NOMO-1 treated with DMSO at 0.1 percent for 48 hours (cell line): ENCODE measurements around the gene ZMYM4.
A peak's percentile ranks its signal among the peaks of the same experiment; 100 is the strongest.
"Not testable (repeated sequence)": the region's sequence is repeated elsewhere in the genome, so short reads cannot be mapped to it uniquely, and the experiment has no call there.

Source experiments
- DNase-seq: peaks from one replicate; lab custom pipeline; 2025; ENCODE audit not compliant: unreplicated experiment; lab: John Stamatoyannopoulos, UW

ZMYM4 gene

DNA sequence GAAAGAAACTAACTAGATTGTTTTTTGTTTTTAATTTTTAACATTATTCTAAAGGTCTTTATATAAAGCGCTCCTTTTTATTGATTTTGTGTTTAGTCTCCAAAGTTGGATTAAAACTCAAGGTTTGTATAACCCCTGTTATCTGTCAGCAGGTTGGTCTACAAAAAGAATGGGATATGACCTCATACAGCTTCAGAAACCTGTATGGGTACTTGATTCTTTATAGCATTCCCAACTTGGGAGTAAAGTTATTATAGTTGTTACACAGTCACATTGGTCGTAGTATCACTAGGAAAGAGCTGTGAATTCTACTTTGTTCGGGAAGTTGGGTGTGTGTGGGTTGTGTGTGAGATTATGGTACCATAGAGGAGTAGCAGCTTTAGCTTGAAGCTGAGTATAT, 52.4 kb downstream of the ZMYM4 start:
- no peak for DNase-seq

DNA sequence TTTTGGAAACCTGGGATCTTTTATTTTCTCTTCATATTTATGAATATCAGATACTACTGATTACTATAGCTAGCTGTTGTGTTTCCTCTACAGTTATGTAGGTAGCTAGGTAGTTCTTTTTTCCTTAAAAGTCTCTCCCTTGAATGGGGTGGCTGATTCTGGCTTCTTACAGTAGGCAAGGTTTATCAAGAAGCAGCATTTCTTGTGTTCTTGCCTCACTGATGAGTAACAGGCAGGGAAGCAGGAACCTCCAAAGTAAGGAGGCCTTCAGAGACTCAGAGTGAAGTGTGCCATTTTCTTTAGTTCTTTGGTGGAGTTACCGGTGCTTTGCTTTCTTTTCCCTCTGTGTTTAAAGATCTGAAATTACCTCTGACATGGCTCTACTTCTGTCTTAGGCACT, 56.0 kb downstream of the ZMYM4 start:
- DNase-seq, result no peak

DNA sequence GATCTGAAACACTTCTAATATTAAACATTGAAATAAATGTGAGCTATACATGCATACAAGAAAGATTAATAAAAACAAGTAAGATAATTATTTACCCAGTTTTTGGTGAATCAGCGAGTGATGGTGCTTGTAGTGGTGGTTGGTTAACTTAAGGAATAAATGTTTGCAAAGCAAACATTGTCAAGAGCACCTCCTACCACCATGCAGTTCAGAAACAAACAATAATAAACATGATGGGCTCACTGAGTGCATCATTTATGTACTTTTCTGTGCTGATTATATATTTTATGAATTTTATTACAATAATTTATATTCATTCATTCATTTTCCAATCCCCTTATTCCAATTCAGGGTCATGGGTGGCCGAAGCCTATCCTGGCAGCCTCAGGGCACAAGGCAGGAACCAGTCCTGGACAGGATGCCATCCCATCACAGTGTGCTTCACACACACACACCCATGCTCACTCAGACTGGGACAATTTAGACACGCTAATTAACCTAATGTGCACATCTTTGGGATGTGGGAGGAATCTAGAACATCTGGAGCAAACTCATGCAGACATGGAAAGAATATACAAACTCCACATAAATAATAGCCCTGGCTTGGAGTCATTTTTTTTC, 57.8 kb downstream of the ZMYM4 start:
- no peak for DNase-seq

GRCh38 chr1:35331618-35332017, 63.1 kb downstream of the ZMYM4 start:
- DNase-seq, result not testable (repeated sequence)

DNA sequence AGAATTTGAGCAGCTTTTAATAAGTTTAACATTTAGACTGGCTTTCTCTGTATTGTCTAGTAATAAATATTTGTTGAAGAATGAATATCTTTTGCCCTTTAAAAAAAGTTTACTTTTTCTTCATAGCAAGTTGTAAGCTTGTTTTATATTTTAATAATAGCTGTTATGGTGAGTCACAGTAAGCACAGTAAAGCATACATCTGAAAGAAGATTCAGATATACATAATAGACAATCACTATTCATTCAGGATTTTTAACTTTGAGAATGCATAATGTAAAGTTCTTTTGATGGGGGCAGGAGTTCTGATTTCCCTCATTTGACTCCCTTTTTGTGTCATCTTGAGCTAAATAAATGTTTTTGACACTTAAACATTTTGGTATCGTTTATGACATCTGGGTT, 66.0 kb downstream of the ZMYM4 start:
- DNase-seq, result no peak

- no peak for DNase-seq
Measured at GRCh38 chr1:35340519-35340918, 72.0 kb downstream of the ZMYM4 start.

DNA sequence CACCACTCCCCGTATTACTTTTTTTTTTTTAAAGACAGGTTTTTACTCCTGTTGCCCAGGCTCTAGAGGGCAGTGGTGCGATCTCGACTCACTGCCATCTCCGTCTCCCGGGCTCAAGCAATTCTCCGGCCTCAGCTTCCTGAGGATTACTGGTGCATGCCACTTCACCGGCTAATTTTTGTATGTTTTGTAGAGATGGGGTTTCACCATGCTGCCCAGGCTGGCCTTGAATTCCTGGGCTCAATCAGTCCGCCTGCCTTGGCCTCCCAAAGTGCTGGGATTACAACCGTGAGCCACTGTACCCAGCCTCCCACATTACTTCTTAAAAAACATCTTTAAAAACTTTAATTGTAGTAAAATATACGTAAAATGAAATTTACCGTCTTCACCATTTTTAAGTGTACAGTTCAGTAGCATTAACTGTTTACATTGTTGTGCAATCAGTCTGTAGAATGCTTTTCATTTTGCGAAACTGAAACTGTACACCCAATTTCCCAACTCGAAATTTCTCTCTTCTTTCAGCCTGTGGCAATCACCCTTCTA, 77.0 kb downstream of the ZMYM4 start:
- DNase-seq, result peak; percentile 85

DNA sequence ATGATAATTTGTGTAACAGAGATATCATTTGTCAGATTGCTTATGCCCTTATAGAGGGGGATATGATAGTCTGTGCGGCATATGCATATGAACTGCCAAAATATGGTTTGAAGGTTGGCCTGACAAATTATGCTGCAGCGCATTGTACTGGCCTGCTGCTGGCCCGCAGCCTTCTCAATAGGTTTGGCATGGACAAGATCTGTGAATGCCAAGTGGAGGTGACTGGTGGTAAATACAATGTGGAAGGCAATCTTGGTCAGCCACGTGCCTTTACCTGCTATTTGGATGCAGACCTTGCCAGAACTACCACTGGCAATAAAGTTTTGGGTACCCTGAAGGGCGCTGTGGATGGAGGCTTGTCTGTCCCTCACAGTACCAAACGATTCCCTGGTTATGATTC, 82.4 kb downstream of the ZMYM4 start:
- no peak for DNase-seq

DNA sequence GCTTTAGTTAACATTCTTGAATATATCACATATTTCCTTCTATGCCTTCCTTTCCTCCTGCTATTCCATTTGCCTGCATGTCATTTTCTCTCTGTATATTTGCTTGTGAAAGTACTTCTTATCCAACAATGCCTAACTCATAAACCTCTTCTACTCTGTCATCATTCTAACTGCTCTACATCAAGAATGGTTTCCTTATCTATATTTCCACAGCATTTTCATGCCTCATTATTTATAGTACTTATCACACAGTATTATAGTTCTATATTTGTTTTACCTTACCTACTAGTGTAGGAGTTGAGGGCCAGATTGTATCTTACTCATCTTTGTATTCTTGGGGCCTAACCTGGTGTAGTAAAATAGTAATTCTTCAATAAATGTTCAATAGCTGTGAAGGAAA, 91.5 kb downstream of the ZMYM4 start:
- DNase-seq, result no peak

DNA sequence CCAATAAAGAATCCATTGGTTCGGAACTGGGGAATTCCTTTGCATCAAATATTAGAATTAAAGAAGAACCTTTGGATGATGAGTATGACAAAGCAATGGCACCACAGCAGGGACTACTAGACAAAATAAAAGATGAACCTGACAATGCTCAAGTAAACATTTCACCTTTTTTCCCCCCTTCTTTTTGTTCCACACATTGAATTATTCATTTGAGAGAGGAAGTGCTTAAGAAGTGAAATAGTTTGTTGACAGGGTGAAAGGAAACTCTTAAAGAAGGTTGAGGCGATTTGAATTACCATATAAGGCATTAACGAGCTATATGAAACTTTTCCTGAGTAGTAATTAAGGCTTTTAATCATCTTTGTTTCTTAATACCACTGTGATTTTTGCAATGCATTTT, 93.1 kb downstream of the ZMYM4 start:
- peak; percentile 84 for DNase-seq

DNA sequence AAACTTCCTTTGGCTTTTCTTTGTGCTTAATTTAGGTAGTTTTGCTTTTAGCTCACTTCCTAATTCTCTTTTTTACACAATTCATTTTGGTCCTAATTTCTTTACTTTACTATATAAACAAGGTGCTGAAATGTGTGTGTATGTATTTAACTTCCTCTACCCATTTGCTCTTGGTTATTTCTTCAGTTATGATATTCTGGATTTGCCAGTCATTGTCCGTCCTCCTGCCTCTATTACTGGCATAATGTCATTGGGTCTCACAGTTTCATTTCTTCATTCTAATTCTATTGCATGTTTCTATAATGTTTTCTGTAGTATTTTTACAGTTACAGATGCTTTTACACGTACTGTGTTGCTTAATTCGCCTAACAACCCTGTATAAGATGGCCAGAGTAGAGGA, 96.2 kb downstream of the ZMYM4 start:
- peak; percentile 98 for DNase-seq

GRCh38 chr1:35367914-35368313, 99.4 kb downstream of the ZMYM4 start:
- DNase-seq, result no peak

DNA sequence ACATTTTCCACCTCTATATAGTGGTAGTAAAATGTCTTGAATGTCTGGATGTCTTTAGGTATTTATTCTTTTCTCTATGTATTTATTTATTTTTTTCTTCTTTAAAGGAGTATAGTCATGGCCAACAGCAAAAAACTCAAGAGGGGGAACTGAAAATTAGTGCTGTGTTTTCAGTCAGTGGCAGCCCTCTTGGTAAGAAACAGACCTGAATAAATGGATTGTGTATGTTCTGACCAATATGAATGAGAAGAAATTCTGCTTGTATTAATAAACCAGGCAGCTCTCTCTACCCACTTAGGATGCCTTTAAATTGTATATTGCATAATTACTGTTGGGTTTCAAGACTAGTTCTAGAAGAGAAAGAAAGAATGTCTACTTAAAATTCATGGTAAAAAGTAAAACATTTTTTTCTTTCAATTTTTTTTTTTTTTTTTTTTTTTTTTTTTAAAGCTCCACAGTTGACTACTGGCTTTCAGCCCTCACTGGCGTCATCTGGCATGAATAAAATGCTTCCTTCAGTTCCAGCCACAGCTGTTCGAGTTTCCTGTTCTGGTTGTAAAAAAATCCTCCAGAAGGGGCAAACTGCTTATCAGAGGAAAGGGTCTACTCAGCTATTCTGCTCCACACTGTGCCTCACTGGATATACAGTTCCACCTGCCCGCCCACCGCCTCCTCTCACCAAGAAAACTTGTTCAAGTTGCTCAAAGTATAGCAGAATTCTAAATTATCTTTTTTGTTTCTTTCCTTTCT, 101.6 kb downstream of the ZMYM4 start:
- DNase-seq, result peak; percentile 17

DNA sequence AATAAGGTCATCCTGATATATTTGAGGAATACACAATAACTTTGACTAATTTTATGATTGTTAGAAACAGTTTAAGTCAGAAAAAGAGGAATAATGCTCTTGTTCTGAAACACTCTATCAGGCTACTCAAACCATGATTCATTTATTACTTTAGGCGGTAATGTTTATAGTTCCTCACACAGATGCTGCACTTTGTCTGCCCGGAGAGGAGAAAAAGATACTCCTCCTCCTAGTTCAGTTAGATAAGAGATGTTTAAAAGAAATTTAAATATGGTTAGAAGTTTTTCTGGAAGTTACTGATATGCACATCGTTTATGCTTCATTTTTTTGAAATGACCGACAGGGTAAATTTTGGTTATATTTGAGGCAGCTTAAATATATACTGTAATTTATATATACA, 103.0 kb downstream of the ZMYM4 start:
- DNase-seq, result peak; percentile 24

- DNase-seq, result no peak
Measured at GRCh38 chr1:35377555-35377954, 109.0 kb downstream of the ZMYM4 start.

DNA sequence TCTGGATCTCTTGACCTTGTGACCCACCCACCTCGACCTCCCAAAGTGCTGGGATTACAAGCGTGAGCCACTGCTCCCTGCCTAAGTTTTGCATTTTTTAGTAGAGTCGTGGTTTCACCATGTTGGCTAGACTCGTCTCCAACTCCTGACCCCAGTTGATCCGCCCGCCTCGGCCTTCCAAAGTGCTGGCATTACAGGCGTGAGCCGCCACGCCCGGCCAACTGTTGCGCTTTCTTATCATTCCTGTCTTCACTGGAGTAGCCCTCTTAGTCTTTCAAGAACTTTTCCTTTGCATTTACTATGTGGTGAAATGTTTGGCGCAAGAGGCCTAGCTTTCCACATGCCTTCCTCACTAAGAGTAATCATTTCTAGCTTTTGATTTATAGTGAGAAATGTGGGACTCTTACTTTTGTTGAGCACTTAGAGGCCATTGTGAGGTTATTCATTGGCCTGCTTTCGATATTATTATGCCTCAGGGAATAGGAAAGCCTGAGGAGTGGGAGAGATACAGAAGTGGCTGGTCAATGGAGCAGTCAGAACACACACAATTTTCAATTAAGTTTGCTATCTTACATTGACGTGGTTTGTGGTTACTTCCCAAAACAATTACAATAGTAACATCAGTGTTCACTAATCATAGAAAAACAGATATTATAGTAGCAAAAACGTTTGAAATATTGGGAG, 111.0 kb downstream of the ZMYM4 start:
- no peak for DNase-seq

GRCh38 chr1:35380111-35380510, 111.6 kb downstream of the ZMYM4 start:
- not testable (repeated sequence) for DNase-seq

GRCh38 chr1:35382107-35382506, 113.6 kb downstream of the ZMYM4 start:
- DNase-seq, result no peak

DNA sequence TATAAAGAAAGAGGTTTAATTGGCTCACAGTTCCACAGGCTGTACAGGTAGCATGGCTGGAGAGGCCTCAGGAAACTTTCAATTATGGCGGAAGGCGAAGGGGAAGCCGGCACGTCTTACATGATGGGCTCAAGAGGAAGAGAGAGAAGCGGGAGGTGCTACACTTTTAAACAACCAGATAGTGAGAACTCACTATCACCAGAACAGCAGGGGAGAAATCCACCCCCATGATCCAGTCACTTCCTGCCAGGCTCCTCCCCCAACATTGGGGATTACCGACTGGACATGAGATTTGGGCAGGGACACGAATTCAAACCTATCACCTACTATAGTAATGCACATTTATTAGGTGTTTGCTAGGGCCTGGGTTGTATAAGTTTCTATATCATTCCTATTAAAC, 117.8 kb downstream of the ZMYM4 start:
- DNase-seq, result no peak

GRCh38 chr1:35386959-35387358, 118.5 kb downstream of the ZMYM4 start:
- peak; percentile 55 for DNase-seq

GRCh38 chr1:35390600-35391494, 122.3 kb downstream of the ZMYM4 start:
- peak; percentile 72 for DNase-seq
